ENCODE data around the gene CACNA1D. TPM values are rescaled to one million over a fixed set of nuclear protein-coding genes. Genes with fewer than 3 reads are reported as not detected.

The CACNA1D gene
- total RNA-seq, 1 experiment from 2014 or later: 1.1 TPM

- Histone ChIP-seq H3K27me3 (ENCODE audit: insufficient read depth, low read length) (no peaks in the 10 kb centered on the region), H3K79me2 (ENCODE audit: insufficient read depth, low read length) (no peaks in the 10 kb centered on the region), H3K27ac (ENCODE audit: low read depth, low read length) (no peak overlapping the region), H3K4me1 (ENCODE audit: control insufficient read depth in 1 of 2, insufficient read depth in 2 of 2, low read length in 2 of 2) (no peaks in the 10 kb centered on the region), H3K9ac (ENCODE audit: low read length) (no peak overlapping the region), H3K9me2 (ENCODE audit: insufficient read depth) (no peaks in the 10 kb centered on the region), H3K4me3 (replicated peaks in 1 of 2; ENCODE audit: low read depth in 1 of 2, low read length in 2 of 2) (no peak overlapping the region), H2AFZ (ENCODE audit: low read depth, low read length, poor library complexity, severe bottlenecking) (no peak overlapping the region), H4K20me1 (ENCODE audit: insufficient read depth) (no peaks in the 10 kb centered on the region), H3K9me3 (ENCODE audit: control insufficient read depth in 1 of 2, insufficient read depth in 1 of 2, low read depth in 1 of 2, low read length in 2 of 2) (no peaks in the 10 kb centered on the region), H3K36me3 (ENCODE audit: control insufficient read depth in 1 of 2, insufficient read depth in 2 of 2, low read length in 2 of 2) (no peaks in the 10 kb centered on the region), H3K4me2 (ENCODE audit: low read length) (no peak overlapping the region)
- ChIA-PET RAD21 (ENCODE audit: low non-redundant PET in 1 of 2, low total read pairs in 2 of 2, uncharacterized antibody in 2 of 2, unreplicated experiment in 2 of 2) (no interaction called here), CTCF (no interaction called here), POLR2A (no interaction called here)
- TF ChIP-seq ELF1 (IDR thresholded peaks at IDR 0.05; ENCODE audit: borderline replicate concordance, low read depth): no peak
- no peak for TF ChIP-seq ZNF274 (IDR thresholded peaks at IDR 0.05; ENCODE audit: low read depth, low read length)
- no peak for TF ChIP-seq CTCF (IDR thresholded peaks at IDR 0.05 in 2 of 3, conservative IDR thresholded peaks at IDR 0.05 in 1 of 3; ENCODE audit: borderline replicate concordance in 1 of 3, insufficient read depth in 1 of 3, low read depth in 2 of 3, low read length in 2 of 3)
- TF ChIP-seq EZH2 (IDR thresholded peaks at IDR 0.05): no peak
- TF ChIP-seq ZFX (IDR thresholded peaks at IDR 0.05): no peak
- no peak for TF ChIP-seq CEBPB (IDR thresholded peaks at IDR 0.05; ENCODE audit: low read depth)
- ATAC-seq (no peak), DNase-seq (ENCODE audit: low read depth, low spot score) (no peak)
- no TSS peak for BruUV-seq (replicated peaks)
- intact Hi-C loops (cut with micrococcal nuclease): no loop called here
Observed at GRCh38 chr3:53747559-53747958, 253.1 kb downstream of the CACNA1D start.

- DNase-seq (ENCODE audit: low read depth, low spot score) (no peak), ATAC-seq (no peak)
- Histone ChIP-seq H3K27me3 (ENCODE audit: insufficient read depth, low read length) (no peaks in the 10 kb centered on the region), H3K9me2 (ENCODE audit: insufficient read depth) (no peaks in the 10 kb centered on the region), H3K9ac (ENCODE audit: low read length) (no peak overlapping the region), H3K27ac (ENCODE audit: low read depth, low read length) (no peak overlapping the region), H3K36me3 (ENCODE audit: control insufficient read depth in 1 of 2, insufficient read depth in 2 of 2, low read length in 2 of 2) (no peaks in the 10 kb centered on the region), H3K4me1 (ENCODE audit: control insufficient read depth in 1 of 2, insufficient read depth in 2 of 2, low read length in 2 of 2) (no peaks in the 10 kb centered on the region), H3K4me2 (ENCODE audit: low read length) (no peak overlapping the region), H2AFZ (ENCODE audit: low read depth, low read length, poor library complexity, severe bottlenecking) (no peak overlapping the region), H3K79me2 (ENCODE audit: insufficient read depth, low read length) (no peaks in the 10 kb centered on the region), H3K9me3 (ENCODE audit: control insufficient read depth in 1 of 2, insufficient read depth in 1 of 2, low read depth in 1 of 2, low read length in 2 of 2) (no peaks in the 10 kb centered on the region), H4K20me1 (ENCODE audit: insufficient read depth) (no peaks in the 10 kb centered on the region), H3K4me3 (replicated peaks in 1 of 2; ENCODE audit: low read depth in 1 of 2, low read length in 2 of 2) (no peak overlapping the region)
- intact Hi-C loops (cut with micrococcal nuclease): no loop called here
- CTCF ChIA-PET: no interaction called here
- RAD21 ChIA-PET (ENCODE audit: low non-redundant PET in 1 of 2, low total read pairs in 2 of 2, uncharacterized antibody in 2 of 2, unreplicated experiment in 2 of 2): no interaction called here
- TF ChIP-seq ZBTB33 (IDR thresholded peaks at IDR 0.05; ENCODE audit: extremely low read depth, insufficient replicate concordance, low read length): no peak
- TF ChIP-seq JUND (IDR thresholded peaks at IDR 0.05): no peak
- TF ChIP-seq MAX (IDR thresholded peaks at IDR 0.05): no peak
- POLR2A ChIA-PET: no interaction called here
- BruUV-seq (replicated peaks): no TSS peak
Observed at GRCh38 chr3:53748512-53749271, 254.3 kb downstream of the CACNA1D start.

Measured in HCT116 (cell line).